Panc1 (cell line): ENCODE data around the gene BBS9. TPM values are rescaled to one million over a fixed set of nuclear protein-coding genes. Genes with fewer than 3 reads are reported as not detected.

Experiments
- ATAC-seq: fragments of 200-7000 bp; cut with Tn5 transposase; 2 replicates; pipeline ENCODE4 v1.9.1; 2020; ENCODE audit warnings: mild to moderate bottlenecking, moderate library complexity
- BruUV-seq: library from RNA; stranded (reverse); fragments of 400-500 nt; replicated peaks from 2 replicates; lab custom pipeline; 2021; lab: Mats Ljungman, UMichigan
- CTCF ChIA-PET: fragments of 300-600 bp; sonication (Branson Sonifier 250); formaldehyde crosslinking; loops from one replicate; lab custom pipeline; 2022; ENCODE audit warnings: antibody characterized with exemption; lab: Charles Lee
- POLR2A ChIA-PET: fragments of 300-600 bp; sonication (Branson Sonifier 250); formaldehyde crosslinking; loops from one replicate; lab custom pipeline; 2022; ENCODE audit warnings: antibody characterized with exemption; lab: Charles Lee
- DNase-seq: peaks from one replicate; pipeline ENCODE4 v3.0.0-alpha.2; 2010; ENCODE audit warnings: low read depth, low spot score
- H3K27ac ChIP-seq: 2 replicates; pipeline ENCODE4 v1.5.1; 2011; ENCODE audit warnings: mild to moderate bottlenecking, low read length, inconsistent platforms
- H3K27me3 ChIP-seq: fragments of 200-500 bp; sonication (Bioruptor generic); 2 replicates; pipeline ENCODE4 v1.6.0; 2014; ENCODE audit warnings: low read length, inconsistent platforms; ENCODE audit not compliant: control insufficient read depth, insufficient read depth
- H3K36me3 ChIP-seq: fragments of 200-500 bp; sonication (Bioruptor generic); 2 replicates; pipeline ENCODE4 v1.5.1; 2014; ENCODE audit warnings: inconsistent platforms, mild to moderate bottlenecking, low read length, moderate library complexity; ENCODE audit not compliant: control insufficient read depth, insufficient read depth
- H3K4me1 ChIP-seq: 2 replicates; pipeline ENCODE4 v1.5.1; 2011; ENCODE audit warnings: inconsistent platforms, mild to moderate bottlenecking, low read length, moderate library complexity; ENCODE audit not compliant: control insufficient read depth, insufficient read depth
- H3K4me3 ChIP-seq, 2 experiments: 2 replicates each; pipeline ENCODE4 v1.5.1; 2011 to 2012; ENCODE audit warnings: low read depth in 2 of 2, low read length in 2 of 2, mild to moderate bottlenecking in 2 of 2, inconsistent platforms in 1 of 2, moderate library complexity in 1 of 2
- H3K9me3 ChIP-seq: fragments of 200-500 bp; sonication (Bioruptor generic); 2 replicates; pipeline ENCODE4 v1.5.1; 2014; ENCODE audit warnings: low read depth, mild to moderate bottlenecking, inconsistent platforms, low read length, moderate library complexity; ENCODE audit not compliant: control insufficient read depth, insufficient read depth
- POLR2AphosphoS5 ChIP-seq: IDR thresholded peaks from 2 replicates; pipeline ENCODE4 v1.6.1; 2012; ENCODE audit warnings: mild to moderate bottlenecking, low read depth, low read length, moderate library complexity
- SIN3A ChIP-seq: IDR thresholded peaks from 2 replicates; pipeline ENCODE4 v1.6.1; 2012; ENCODE audit warnings: low read depth, mild to moderate bottlenecking, low read length, moderate library complexity, borderline replicate concordance; ENCODE audit not compliant: insufficient read depth
- TCF7L2 ChIP-seq: IDR thresholded peaks from 2 replicates; pipeline ENCODE4 v1.6.1; 2011; ENCODE audit warnings: mild to moderate bottlenecking, low read depth, low read length, inconsistent platforms
- in situ Hi-C: cut with HindIII; loops from 2 replicates; pipeline ENCODE4 v1.10.0; 2016; ENCODE audit warnings: low sequenced_read_pairs, low pct_unique_long_range_greater_than_20kb
- intact Hi-C: fragments of 100-400 bp; cut with micrococcal nuclease; formaldehyde crosslinking; loops from one replicate; pipeline ENCODE4 v1.10.0; 2022; ENCODE audit not compliant: unreplicated experiment
- total RNA-seq: library from RNA; stranded (reverse); gene quantifications from one replicate; pipeline ENCODE4 v1.2.1, GENCODE V29; 2021; ENCODE audit not compliant: unreplicated experiment
- TF ChIP-seq, protein P1 (sequence below), 2 experiments: IDR thresholded peaks; 2 replicates each; pipeline ENCODE4 v1.6.1; 2011 to 2012; ENCODE audit warnings: low read depth in 2 of 2, control low read depth in 1 of 2, low read length in 1 of 2, mild to moderate bottlenecking in 1 of 2, moderate library complexity in 1 of 2; ENCODE audit not compliant: insufficient read depth in 1 of 2
- TF ChIP-seq, protein P2 (sequence below): fragments of 450-650 bp; IDR thresholded peaks from 2 replicates; pipeline ENCODE4 v1.5.1; 2017; ENCODE audit warnings: mild to moderate bottlenecking

The BBS9 gene
- total RNA-seq, 1 experiment from 2014 or later = 6.9 TPM

DNA sequence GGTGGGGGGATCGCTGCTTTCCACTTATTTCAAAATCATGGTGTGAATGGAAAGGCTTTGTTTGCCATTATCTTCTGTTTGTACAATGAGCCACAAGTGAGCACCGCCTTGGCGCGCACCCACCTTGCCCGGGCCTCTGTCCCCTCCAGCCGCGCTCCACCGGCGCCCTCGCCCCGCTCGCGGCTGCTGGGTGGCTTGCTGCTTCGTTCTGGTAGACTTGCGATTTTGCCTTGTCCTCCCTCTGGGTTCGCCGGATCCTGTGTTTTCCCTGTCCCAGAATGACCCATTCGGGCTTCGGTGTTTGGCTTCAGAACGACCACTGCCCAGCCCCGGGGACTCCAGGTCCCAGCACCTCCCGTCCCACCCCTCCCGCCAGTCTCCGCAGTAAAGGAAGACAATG lies 503.0 kb downstream of the BBS9 start:
- Histone ChIP-seq H3K4me1 (no peaks in the 10 kb centered on the region), H3K4me3 (no peak overlapping the region), H3K27ac (no peak overlapping the region), H3K36me3 (no peaks in the 10 kb centered on the region), H3K27me3 (no peaks in the 10 kb centered on the region), H3K9me3 (no peaks in the 10 kb centered on the region)
- CTCF ChIA-PET = no interaction called here
- intact Hi-C loops (no loop called here), in situ Hi-C loops (no loop called here)
- no TSS peak for BruUV-seq
- POLR2A ChIA-PET = no interaction called here
- no peak for TF ChIP-seq TCF7L2
- TF ChIP-seq SIN3A = no peak
- TF ChIP-seq, protein P1, sequence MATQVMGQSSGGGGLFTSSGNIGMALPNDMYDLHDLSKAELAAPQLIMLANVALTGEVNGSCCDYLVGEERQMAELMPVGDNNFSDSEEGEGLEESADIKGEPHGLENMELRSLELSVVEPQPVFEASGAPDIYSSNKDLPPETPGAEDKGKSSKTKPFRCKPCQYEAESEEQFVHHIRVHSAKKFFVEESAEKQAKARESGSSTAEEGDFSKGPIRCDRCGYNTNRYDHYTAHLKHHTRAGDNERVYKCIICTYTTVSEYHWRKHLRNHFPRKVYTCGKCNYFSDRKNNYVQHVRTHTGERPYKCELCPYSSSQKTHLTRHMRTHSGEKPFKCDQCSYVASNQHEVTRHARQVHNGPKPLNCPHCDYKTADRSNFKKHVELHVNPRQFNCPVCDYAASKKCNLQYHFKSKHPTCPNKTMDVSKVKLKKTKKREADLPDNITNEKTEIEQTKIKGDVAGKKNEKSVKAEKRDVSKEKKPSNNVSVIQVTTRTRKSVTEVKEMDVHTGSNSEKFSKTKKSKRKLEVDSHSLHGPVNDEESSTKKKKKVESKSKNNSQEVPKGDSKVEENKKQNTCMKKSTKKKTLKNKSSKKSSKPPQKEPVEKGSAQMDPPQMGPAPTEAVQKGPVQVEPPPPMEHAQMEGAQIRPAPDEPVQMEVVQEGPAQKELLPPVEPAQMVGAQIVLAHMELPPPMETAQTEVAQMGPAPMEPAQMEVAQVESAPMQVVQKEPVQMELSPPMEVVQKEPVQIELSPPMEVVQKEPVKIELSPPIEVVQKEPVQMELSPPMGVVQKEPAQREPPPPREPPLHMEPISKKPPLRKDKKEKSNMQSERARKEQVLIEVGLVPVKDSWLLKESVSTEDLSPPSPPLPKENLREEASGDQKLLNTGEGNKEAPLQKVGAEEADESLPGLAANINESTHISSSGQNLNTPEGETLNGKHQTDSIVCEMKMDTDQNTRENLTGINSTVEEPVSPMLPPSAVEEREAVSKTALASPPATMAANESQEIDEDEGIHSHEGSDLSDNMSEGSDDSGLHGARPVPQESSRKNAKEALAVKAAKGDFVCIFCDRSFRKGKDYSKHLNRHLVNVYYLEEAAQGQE (IDR thresholded peaks at IDR 0.05; ENCODE audit: insufficient read depth in 1 of 2, low read depth in 2 of 2, low read length in 1 of 2) = no peak
- TF ChIP-seq, protein P2, sequence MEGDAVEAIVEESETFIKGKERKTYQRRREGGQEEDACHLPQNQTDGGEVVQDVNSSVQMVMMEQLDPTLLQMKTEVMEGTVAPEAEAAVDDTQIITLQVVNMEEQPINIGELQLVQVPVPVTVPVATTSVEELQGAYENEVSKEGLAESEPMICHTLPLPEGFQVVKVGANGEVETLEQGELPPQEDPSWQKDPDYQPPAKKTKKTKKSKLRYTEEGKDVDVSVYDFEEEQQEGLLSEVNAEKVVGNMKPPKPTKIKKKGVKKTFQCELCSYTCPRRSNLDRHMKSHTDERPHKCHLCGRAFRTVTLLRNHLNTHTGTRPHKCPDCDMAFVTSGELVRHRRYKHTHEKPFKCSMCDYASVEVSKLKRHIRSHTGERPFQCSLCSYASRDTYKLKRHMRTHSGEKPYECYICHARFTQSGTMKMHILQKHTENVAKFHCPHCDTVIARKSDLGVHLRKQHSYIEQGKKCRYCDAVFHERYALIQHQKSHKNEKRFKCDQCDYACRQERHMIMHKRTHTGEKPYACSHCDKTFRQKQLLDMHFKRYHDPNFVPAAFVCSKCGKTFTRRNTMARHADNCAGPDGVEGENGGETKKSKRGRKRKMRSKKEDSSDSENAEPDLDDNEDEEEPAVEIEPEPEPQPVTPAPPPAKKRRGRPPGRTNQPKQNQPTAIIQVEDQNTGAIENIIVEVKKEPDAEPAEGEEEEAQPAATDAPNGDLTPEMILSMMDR = no peak
- no peak for TF ChIP-seq POLR2AphosphoS5
- DNase-seq = no peak
- no peak for ATAC-seq

DNA sequence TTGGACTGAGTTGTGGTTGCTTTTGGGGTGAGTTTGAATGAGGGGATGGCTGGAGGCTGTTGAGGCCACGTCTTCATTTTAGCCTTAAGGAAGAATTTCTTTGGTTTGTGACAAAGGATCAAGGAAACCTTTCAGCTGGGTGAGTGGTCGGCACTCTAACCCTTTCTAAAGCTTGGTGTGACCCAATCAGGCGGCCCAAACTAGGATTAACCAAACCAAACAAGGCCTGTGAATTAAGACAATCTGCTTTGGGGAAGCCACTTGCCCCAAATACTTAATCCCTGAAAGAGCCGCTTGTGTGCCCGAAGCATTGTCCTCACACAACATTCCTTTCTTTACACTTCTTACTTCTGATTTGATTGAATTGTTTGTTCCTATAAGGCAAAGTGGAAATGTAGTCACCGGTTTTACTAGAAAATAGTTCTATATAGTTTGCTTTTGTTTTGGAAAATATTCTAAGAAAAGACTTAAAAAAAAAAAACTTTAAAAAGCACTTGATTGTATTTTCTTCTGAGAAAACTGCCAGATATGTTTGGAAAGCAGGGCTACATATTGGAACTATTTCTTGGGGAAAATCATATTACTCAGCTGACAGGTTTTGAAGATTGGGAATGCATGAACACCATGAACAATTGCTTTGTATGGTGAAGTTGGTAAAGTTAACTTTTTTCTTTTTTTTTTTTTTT lies 503.6 kb downstream of the BBS9 start:
- POLR2A ChIA-PET = no interaction called here

More for the DNA sequence above, 503.6 kb downstream of the BBS9 start:
- H3K27ac ChIP-seq = no peak overlapping the region
- in situ Hi-C loops = no loop called here
- no peaks in the 10 kb centered on the region for H3K9me3 ChIP-seq
- intact Hi-C loops = no loop called here
- no TSS peak for BruUV-seq
- H3K27me3 ChIP-seq = no peaks in the 10 kb centered on the region
- CTCF ChIA-PET = no interaction called here
- no peak overlapping the region for H3K4me3 ChIP-seq
- H3K4me1 ChIP-seq = no peaks in the 10 kb centered on the region
- no peak for TF ChIP-seq SIN3A
- TF ChIP-seq, protein P1 (IDR thresholded peaks at IDR 0.05; ENCODE audit: insufficient read depth in 1 of 2, low read depth in 2 of 2, low read length in 1 of 2) = no peak
- TF ChIP-seq POLR2AphosphoS5 = no peak
- TF ChIP-seq TCF7L2 = no peak
- TF ChIP-seq, protein P2 = no peak
- H3K36me3 ChIP-seq = no peaks in the 10 kb centered on the region
- DNase-seq (no peak), ATAC-seq (no peak)
